Measurements from ENCODE around the gene ZNF780A. TPM values are rescaled to one million over a fixed set of nuclear protein-coding genes. Genes with fewer than 3 reads are reported as not detected.
A peak's percentile ranks its signal among the peaks of the same experiment; 100 is the strongest.

ZNF780A gene
- total and polyA plus RNA-seq, 2 of the 13 experiments (the other 11 are each of a cell fraction or from before 2014, with no cell fraction given), result 13.5 to 22.7 TPM

DNA sequence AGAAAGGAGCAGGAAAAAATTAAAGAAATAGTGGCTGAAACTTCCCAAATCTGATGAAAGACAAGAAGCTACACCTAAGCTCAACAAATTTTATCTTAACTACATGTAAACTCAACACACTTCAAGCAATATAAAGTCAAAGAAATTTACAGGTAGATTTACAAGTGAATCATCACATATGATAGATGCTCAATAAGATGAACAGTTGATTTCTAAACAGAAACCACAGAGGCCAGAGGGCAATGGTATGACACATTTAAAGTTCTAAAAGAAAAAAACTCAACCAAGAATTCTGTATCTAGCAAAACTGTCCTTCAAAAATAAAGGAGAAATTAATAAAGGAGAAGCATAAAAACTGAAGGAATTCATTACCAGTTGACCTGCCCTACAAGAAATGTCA lies 39.3 kb upstream of the ZNF780A start:
- H3K79me2 ChIP-seq (ENCODE audit: insufficient read depth, low read length), result no peaks in the 10 kb centered on the region
- ChIA-PET POLR2A (no interaction called here), CTCF (ENCODE audit: low intra/inter-chr PET ratio, low total read pairs) (no interaction called here)
- H3K36me3 ChIP-seq (replicated peaks in 1 of 2; ENCODE audit: control insufficient read depth in 1 of 2, insufficient read depth in 2 of 2, low read length in 2 of 2), result no peaks in the 10 kb centered on the region
- H3K9me3 ChIP-seq (ENCODE audit: low read length), result no peaks in the 10 kb centered on the region
- no peak overlapping the region for H3K27ac ChIP-seq (ENCODE audit: extremely low read length, insufficient read depth, low read length)
- H3K4me1 ChIP-seq (ENCODE audit: insufficient read depth, low read length), result no peaks in the 10 kb centered on the region
- H3K27me3 ChIP-seq (ENCODE audit: control insufficient read depth in 1 of 2, insufficient read depth in 2 of 2, low read length in 2 of 2), result no peaks in the 10 kb centered on the region; a peak in 1 of 5 replicates
- intact Hi-C loops (cut with micrococcal nuclease; ENCODE audit: unreplicated experiment) (no loop called here), in situ Hi-C loops (cut with HindIII; ENCODE audit: extremely low pct_ligation_motif_present, low pct_unique_long_range_greater_than_20kb) (no loop called here)
- DNase-seq (ENCODE audit: low spot score) (no peak), FAIRE-seq (no peak), ATAC-seq (no peak)
- TF ChIP-seq, protein P1, sequence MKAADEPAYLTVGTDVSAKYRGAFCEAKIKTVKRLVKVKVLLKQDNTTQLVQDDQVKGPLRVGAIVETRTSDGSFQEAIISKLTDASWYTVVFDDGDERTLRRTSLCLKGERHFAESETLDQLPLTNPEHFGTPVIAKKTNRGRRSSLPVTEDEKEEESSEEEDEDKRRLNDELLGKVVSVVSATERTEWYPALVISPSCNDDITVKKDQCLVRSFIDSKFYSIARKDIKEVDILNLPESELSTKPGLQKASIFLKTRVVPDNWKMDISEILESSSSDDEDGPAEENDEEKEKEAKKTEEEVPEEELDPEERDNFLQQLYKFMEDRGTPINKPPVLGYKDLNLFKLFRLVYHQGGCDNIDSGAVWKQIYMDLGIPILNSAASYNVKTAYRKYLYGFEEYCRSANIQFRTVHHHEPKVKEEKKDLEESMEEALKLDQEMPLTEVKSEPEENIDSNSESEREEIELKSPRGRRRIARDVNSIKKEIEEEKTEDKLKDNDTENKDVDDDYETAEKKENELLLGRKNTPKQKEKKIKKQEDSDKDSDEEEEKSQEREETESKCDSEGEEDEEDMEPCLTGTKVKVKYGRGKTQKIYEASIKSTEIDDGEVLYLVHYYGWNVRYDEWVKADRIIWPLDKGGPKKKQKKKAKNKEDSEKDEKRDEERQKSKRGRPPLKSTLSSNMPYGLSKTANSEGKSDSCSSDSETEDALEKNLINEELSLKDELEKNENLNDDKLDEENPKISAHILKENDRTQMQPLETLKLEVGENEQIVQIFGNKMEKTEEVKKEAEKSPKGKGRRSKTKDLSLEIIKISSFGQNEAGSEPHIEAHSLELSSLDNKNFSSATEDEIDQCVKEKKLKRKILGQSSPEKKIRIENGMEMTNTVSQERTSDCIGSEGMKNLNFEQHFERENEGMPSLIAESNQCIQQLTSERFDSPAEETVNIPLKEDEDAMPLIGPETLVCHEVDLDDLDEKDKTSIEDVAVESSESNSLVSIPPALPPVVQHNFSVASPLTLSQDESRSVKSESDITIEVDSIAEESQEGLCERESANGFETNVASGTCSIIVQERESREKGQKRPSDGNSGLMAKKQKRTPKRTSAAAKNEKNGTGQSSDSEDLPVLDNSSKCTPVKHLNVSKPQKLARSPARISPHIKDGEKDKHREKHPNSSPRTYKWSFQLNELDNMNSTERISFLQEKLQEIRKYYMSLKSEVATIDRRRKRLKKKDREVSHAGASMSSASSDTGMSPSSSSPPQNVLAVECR (CRISPR knock-in tag; IDR thresholded peaks at IDR 0.05; ENCODE audit: borderline replicate concordance), result no peak
- peak; percentile 96 for TF ChIP-seq ZNF317 (CRISPR knock-in tag; IDR thresholded peaks at IDR 0.05)
- no peak overlapping the region for H3K4me2 ChIP-seq (ENCODE audit: low read depth, low read length)
- H3K9ac ChIP-seq (ENCODE audit: insufficient read depth, low read depth, low read length), result no peak overlapping the region
- no peaks in the 10 kb centered on the region for H4K20me1 ChIP-seq (ENCODE audit: insufficient read depth, low read length)
- H2AFZ ChIP-seq (ENCODE audit: low read length), result no peak overlapping the region
- no peak overlapping the region for H3K4me3 ChIP-seq (replicated peaks in 1 of 3; ENCODE audit: insufficient read depth in 1 of 3, low read depth in 2 of 3, low read length in 3 of 3)
- no TSS peak for BruUV-seq (replicated peaks)

DNA sequence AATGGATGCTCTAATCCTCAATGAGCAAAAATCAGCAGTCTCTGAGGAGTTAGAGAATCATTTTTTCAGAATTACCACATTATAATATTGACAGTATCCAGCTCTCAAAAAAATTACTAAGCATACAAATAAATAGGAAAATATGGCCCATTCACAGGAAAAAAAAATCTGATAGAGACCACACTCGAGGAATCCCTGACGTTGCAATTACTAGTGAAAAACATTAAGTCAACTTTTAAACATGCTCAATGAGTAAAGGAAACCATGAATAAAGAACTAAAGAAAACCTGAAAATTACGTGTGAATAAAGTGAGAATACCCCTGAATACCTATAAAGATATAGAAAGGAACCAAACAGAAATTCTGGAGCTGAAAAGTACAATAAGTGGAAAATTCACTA lies 38.7 kb upstream of the ZNF780A start:
- DNase-seq (ENCODE audit: low spot score) (no peak), ATAC-seq (no peak), FAIRE-seq (no peak)
- Histone ChIP-seq H2AFZ (ENCODE audit: low read length) (no peak overlapping the region), H3K9ac (ENCODE audit: insufficient read depth, low read depth, low read length) (no peak overlapping the region), H3K36me3 (replicated peaks in 1 of 2; ENCODE audit: control insufficient read depth in 1 of 2, insufficient read depth in 2 of 2, low read length in 2 of 2) (no peaks in the 10 kb centered on the region), H3K27me3 (ENCODE audit: control insufficient read depth in 1 of 2, insufficient read depth in 2 of 2, low read length in 2 of 2) (no peaks in the 10 kb centered on the region; a peak in 1 of 5 replicates), H3K4me1 (ENCODE audit: insufficient read depth, low read length) (no peaks in the 10 kb centered on the region), H3K4me3 (replicated peaks in 1 of 3; ENCODE audit: insufficient read depth in 1 of 3, low read depth in 2 of 3, low read length in 3 of 3) (no peak overlapping the region), H3K9me3 (ENCODE audit: low read length) (no peaks in the 10 kb centered on the region), H3K4me2 (ENCODE audit: low read depth, low read length) (no peak overlapping the region), H4K20me1 (ENCODE audit: insufficient read depth, low read length) (no peaks in the 10 kb centered on the region), H3K79me2 (ENCODE audit: insufficient read depth, low read length) (no peaks in the 10 kb centered on the region), H3K27ac (ENCODE audit: extremely low read length, insufficient read depth, low read length) (no peak overlapping the region)
- 0% methylated on average over 3 of the region's 3 CpGs for WGBS (ENCODE audit: low lambda C conversion rate)
- intact Hi-C loops (cut with micrococcal nuclease; ENCODE audit: unreplicated experiment) (no loop called here), in situ Hi-C loops (cut with HindIII; ENCODE audit: extremely low pct_ligation_motif_present, low pct_unique_long_range_greater_than_20kb) (no loop called here)
- TF ChIP-seq MAFF (IDR thresholded peaks at IDR 0.05; ENCODE audit: low read depth, low read length) (peak; percentile 50; the same call in 1 of the 2 replicates), NFKB2 (CRISPR knock-in tag; IDR thresholded peaks at IDR 0.05; ENCODE audit: borderline replicate concordance) (no peak), GPN1 (CRISPR knock-in tag; IDR thresholded peaks at IDR 0.05; ENCODE audit: borderline replicate concordance) (no peak), RFX5 (IDR thresholded peaks at IDR 0.05; ENCODE audit: low read depth, low read length) (no peak), ZSCAN29 (CRISPR knock-in tag; conservative IDR thresholded peaks at IDR 0.05) (no peak), MAFK (conservative IDR thresholded peaks at IDR 0.05 in 1 of 2, IDR thresholded peaks at IDR 0.05 in 1 of 2; ENCODE audit: low read length in 2 of 2) (peak; percentile 53 to 70; a peak in 3 of 4 replicates), MEIS1 (CRISPR knock-in tag; IDR thresholded peaks at IDR 0.05; ENCODE audit: borderline replicate concordance) (no peak)
- TF ChIP-seq, protein P2, sequence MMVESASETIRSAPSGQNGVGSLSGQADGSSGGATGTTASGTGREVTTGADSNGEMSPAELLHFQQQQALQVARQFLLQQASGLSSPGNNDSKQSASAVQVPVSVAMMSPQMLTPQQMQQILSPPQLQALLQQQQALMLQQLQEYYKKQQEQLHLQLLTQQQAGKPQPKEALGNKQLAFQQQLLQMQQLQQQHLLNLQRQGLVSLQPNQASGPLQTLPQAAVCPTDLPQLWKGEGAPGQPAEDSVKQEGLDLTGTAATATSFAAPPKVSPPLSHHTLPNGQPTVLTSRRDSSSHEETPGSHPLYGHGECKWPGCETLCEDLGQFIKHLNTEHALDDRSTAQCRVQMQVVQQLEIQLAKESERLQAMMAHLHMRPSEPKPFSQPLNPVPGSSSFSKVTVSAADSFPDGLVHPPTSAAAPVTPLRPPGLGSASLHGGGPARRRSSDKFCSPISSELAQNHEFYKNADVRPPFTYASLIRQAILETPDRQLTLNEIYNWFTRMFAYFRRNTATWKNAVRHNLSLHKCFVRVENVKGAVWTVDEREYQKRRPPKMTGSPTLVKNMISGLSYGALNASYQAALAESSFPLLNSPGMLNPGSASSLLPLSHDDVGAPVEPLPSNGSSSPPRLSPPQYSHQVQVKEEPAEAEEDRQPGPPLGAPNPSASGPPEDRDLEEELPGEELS (CRISPR knock-in tag; IDR thresholded peaks at IDR 0.05), result no peak
- BruUV-seq (replicated peaks), result no TSS peak
- ChIA-PET CTCF (ENCODE audit: low intra/inter-chr PET ratio, low total read pairs) (no interaction called here), POLR2A (no interaction called here)
